Amygdala (tissue), 56 donors: ENCODE measurements around the gene HUWE1.
"Not testable (repeated sequence)": the region's sequence is repeated elsewhere in the genome, so short reads cannot be mapped to it uniquely, and the experiment has no call there.

Experiments used
- DNase-seq, 56 donors: peaks; one replicate each; lab custom pipeline; 2025; lab: John Stamatoyannopoulos, UW

Gene HUWE1

DNA sequence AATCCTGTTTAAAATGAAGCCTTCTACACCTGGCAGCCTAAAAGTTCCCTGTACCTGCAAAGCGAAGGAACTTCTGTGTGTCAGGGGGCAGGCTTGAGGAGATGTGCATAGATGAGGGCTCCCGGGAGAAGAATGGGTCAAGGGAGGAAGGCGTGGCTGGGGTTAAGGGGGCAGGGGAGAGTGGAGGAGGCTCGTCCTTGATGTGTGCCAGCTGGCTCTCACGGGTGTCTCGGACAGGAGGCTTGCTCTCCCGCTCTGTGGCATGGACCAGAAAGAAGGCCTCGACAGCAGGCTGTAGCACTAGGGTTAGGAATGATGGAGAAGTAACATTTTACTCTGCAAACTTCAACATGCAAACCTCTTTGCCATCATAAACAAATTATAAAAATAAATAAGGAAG, 147.7 kb downstream of the HUWE1 start:
- DNase-seq, result no peak

DNA sequence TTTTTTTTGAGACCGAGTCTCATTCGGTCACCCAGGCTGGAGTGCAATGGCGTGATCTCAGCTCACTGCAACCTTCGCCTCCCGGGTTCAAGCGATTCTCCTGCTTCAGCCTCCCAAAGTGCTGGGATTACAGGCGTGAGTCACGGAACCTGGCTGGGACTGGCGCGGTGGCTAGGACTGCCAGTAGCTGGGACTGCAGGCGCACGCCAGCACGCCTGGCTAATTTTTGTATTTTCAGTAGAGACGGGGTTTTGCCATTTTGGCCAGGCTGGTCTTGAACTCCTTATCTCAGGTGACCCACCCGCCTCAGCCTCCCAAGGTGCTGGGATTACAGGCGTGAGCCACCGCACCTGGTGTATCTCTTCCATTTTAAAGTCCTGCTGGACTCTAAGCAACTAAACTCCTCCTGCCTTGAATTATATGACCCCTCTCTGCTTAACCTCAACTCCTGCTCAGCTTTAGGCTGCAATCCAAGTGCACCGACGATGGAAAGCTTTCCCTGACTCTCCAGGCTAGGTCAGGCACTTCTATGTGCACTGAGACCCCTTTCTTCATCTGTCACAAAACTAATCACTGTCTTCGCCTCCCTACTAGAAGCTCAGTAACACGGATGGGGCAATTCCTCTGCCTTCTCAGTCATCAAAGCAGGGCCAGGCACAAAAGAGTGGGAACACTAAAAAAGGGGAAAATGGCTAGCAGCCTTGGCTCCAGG, 155.1 kb downstream of the HUWE1 start:
- DNase-seq, result not testable (repeated sequence)

DNA sequence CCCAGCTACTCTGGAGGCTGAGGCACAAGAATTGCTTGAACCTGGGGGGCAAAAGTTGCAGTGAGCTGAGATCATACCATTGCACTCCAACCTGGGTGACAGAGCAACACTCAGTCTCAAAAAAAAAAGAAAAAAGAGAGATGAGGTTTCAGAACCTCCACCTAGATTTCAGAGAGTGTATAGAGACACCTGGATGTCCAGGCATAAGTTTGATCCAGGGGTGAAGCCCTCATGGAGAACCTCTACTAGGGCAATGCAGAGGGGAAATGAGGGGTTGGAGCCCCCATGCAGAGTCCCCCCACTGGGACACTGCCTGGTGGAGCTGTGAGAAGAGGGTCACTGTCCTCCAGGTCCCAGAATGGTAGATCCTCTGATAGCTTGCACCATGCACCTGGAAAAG, 159.5 kb downstream of the HUWE1 start:
- DNase-seq, result no peak

DNA sequence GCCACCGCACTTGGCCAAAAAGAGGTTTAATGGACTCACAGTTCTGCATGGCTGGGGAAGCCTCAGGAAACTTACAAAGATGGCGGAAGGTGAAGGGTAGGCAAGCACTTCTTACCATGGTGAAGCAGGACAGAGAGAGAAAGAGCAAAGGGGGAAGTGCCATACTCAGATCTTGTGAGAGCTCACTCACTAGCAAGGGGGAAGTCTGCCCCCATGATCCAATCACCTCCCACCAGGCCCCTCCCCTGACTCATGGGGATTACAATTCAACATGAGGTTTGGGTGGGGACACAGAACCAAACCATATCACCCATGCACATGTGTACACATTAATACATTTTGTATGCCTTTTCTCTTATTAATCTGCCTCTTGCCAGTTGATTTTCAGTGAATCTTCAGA, 175.2 kb downstream of the HUWE1 start:
- no peak for DNase-seq

DNA sequence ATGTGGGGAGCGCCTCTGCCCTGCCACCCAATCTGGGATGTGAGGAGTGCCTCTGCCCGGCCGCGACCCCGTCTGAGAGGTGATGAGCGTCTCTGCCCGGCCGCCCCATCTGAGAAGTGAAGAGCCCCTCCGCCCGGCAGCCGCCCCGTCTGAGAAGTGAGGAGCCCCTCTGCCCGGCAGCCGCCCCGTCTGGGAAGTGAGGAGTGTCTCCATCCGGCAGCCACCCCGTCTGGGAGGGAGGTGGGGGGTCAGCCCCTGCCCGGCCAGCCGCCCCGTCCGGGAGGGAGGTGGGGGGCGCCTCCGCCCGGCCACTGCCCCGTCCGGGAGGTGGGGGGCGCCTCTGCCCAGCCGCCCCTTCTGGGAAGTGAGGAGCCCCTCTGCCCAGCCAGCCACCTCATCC, 182.5 kb downstream of the HUWE1 start:
- not testable (repeated sequence) for DNase-seq

DNA sequence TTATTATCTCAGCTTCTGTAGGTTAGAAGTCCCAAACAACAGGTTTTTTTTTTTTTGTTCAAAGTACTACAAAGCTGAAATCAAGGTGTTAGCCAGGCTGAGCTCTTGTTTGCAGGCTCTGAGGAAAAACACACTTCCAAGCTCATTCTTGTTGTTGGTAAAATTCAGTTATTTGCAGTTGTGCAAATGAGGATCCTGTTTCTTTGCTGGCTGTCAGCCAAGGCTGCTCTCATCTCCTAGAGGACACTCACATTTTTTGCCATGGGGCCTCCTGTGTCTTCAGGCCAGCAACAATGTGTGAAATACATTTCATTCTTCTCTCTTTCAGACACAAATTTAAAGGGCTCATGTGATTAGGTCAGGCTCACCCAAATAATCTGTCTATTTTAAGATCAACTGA, 192.1 kb downstream of the HUWE1 start:
- no peak for DNase-seq

DNA sequence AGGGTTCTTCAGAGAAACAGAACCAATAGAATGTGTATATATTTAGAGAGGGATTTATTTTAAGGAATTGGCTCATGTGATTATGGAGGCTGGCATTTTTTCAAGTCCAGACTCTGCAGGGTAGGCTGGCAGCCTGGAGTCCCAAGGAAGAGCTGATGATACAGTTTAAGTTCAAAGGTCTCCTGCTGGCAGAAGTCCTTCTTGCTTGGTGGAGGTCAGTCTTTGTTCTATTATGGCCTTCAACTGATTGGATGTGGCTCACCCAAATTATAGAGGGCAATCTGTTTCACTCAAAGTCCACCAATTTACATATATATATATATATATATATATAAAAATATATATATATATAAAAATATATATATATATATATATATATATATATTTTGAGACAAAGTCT, 200.2 kb downstream of the HUWE1 start:
- no peak for DNase-seq

DNA sequence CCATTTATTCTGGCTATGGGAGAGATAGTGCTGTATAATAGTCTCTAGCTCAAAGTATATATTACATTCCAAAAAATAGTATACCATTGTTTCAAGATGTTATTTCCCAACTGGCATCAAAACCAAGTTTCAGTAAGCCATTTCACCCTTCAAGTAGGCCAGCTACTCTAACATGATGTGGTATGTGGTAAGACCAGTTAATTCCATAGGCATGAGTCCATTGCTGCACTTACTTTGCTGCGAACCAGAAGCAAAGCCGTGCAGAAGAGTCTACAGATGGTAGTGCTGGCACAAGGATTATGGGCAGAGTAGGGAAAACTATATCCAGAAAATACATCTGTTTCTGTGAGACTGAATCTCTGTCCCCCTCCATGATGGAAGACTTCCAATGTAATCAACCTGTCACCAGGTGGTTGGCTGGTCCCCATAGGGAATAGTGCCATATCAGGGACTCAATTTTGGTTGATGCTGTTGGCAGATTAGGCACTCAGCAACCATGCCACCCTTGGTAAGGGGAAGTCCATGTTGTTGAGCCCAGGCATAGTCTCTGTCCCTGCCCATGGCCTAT, 202.6 kb downstream of the HUWE1 start:
- no peak for DNase-seq

DNA sequence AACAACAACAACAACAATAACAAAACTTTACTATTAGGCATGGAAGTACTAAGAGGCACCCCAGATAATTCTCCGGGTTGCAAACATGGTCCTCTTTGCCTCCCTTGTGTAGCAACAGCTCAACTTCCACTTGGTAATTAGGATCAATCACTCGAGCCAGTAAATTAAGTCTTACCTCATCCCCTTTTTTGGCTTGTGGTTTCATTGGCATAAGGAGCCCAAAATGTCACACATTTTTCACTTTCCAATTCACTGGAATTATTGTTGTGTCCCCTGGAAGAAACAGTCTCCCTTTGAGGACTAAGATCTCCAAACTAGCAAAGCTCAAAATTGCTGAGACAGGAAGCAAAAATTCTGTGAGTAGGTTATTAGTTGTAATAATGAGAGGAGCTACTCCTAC, 203.1 kb downstream of the HUWE1 start:
- no peak for DNase-seq
